Measurements from ENCODE around the gene GTF2B.
"Not testable (repeated sequence)": the region's sequence is repeated elsewhere in the genome, so short reads cannot be mapped to it uniquely, and the experiment has no call there.

GRCh38 chr1:88880717-88881116 lies 10.7 kb downstream of the GTF2B start:
- TF ChIP-seq CTCF (IDR thresholded peaks at IDR 0.05); POLR2AphosphoS5 (IDR thresholded peaks at IDR 0.05; ENCODE audit: low read depth, low read length); SIN3A (IDR thresholded peaks at IDR 0.05; ENCODE audit: borderline replicate concordance, insufficient read depth, low read depth, low read length): not testable (repeated sequence)
- TF ChIP-seq, protein P1, sequence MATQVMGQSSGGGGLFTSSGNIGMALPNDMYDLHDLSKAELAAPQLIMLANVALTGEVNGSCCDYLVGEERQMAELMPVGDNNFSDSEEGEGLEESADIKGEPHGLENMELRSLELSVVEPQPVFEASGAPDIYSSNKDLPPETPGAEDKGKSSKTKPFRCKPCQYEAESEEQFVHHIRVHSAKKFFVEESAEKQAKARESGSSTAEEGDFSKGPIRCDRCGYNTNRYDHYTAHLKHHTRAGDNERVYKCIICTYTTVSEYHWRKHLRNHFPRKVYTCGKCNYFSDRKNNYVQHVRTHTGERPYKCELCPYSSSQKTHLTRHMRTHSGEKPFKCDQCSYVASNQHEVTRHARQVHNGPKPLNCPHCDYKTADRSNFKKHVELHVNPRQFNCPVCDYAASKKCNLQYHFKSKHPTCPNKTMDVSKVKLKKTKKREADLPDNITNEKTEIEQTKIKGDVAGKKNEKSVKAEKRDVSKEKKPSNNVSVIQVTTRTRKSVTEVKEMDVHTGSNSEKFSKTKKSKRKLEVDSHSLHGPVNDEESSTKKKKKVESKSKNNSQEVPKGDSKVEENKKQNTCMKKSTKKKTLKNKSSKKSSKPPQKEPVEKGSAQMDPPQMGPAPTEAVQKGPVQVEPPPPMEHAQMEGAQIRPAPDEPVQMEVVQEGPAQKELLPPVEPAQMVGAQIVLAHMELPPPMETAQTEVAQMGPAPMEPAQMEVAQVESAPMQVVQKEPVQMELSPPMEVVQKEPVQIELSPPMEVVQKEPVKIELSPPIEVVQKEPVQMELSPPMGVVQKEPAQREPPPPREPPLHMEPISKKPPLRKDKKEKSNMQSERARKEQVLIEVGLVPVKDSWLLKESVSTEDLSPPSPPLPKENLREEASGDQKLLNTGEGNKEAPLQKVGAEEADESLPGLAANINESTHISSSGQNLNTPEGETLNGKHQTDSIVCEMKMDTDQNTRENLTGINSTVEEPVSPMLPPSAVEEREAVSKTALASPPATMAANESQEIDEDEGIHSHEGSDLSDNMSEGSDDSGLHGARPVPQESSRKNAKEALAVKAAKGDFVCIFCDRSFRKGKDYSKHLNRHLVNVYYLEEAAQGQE (IDR thresholded peaks at IDR 0.05; ENCODE audit: insufficient read depth in 1 of 2, low read depth in 2 of 2, low read length in 1 of 2), result not testable (repeated sequence)

Measured in Panc1 (cell line).